Measurements from ENCODE around the gene PREX1. TPM values are rescaled to one million over a fixed set of nuclear protein-coding genes. Genes with fewer than 3 reads are reported as not detected.
A peak's percentile ranks its signal among the peaks of the same experiment; 100 is the strongest.

The PREX1 gene
- total RNA-seq, 2 donors from 2014 or later, result 11.5 to 21.7 TPM

DNA sequence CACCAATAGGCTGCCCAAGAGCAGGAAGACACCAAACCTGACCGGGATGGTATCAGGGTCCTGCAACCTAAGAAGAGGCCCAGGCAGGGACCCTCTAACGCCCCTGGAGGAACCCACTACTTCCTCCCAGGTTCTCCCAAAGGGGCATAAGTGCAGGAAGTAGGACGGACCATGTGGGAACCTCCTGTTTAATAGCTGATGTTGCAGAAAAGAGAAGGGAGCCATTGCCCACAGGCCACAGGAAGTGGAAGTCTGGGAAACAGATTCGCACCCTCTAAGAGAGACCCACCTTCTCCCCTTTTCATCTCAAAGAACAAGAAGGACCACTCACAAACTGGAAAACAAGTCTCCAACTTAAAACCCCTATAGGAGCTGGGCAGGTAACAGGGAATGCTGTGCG is 18.1 kb downstream of the PREX1 start:
- Histone ChIP-seq H3K4me1 (peaks cover 0 to 45% of the 10 kb centered on the region in 2 donors), H3K27me3 (no peaks in the 10 kb centered on the region), H3K36me3 (no peaks in the 10 kb centered on the region), H3K4me3 (no peak overlapping the region), H3K27ac (no peak overlapping the region), H3K9me3 (no peaks in the 10 kb centered on the region)
- TF ChIP-seq, protein P1, sequence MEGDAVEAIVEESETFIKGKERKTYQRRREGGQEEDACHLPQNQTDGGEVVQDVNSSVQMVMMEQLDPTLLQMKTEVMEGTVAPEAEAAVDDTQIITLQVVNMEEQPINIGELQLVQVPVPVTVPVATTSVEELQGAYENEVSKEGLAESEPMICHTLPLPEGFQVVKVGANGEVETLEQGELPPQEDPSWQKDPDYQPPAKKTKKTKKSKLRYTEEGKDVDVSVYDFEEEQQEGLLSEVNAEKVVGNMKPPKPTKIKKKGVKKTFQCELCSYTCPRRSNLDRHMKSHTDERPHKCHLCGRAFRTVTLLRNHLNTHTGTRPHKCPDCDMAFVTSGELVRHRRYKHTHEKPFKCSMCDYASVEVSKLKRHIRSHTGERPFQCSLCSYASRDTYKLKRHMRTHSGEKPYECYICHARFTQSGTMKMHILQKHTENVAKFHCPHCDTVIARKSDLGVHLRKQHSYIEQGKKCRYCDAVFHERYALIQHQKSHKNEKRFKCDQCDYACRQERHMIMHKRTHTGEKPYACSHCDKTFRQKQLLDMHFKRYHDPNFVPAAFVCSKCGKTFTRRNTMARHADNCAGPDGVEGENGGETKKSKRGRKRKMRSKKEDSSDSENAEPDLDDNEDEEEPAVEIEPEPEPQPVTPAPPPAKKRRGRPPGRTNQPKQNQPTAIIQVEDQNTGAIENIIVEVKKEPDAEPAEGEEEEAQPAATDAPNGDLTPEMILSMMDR (IDR thresholded peaks at IDR 0.05), result no peak
- DNase-seq (ENCODE audit: low spot score), result no peak

- Histone ChIP-seq H3K27me3 (no peaks in the 10 kb centered on the region), H3K36me3 (no peaks in the 10 kb centered on the region), H3K9me3 (no peaks in the 10 kb centered on the region), H3K27ac (peak overlapping the region; percentile 72 to 73), H3K4me3 (no peak overlapping the region), H3K4me1 (peaks cover 0 to 40% of the 10 kb centered on the region in 2 donors)
- TF ChIP-seq, protein P1 (IDR thresholded peaks at IDR 0.05), result no peak
- no peak for DNase-seq (ENCODE audit: low spot score)
Measured at GRCh38 chr20:48808382-48809034, 19.3 kb downstream of the PREX1 start.

- no peak for DNase-seq (ENCODE audit: low spot score)
- Histone ChIP-seq H3K36me3 (no peaks in the 10 kb centered on the region), H3K4me3 (peak overlapping the region in 1 of 2 donors; percentile 4), H3K27me3 (no peaks in the 10 kb centered on the region), H3K9me3 (no peaks in the 10 kb centered on the region), H3K4me1 (peaks cover 0 to 33% of the 10 kb centered on the region in 2 donors), H3K27ac (peak overlapping the region; percentile 72 to 73)
- TF ChIP-seq, protein P1 (IDR thresholded peaks at IDR 0.05), result no peak
Measured at GRCh38 chr20:48807586-48808381, 20.0 kb downstream of the PREX1 start.

DNA sequence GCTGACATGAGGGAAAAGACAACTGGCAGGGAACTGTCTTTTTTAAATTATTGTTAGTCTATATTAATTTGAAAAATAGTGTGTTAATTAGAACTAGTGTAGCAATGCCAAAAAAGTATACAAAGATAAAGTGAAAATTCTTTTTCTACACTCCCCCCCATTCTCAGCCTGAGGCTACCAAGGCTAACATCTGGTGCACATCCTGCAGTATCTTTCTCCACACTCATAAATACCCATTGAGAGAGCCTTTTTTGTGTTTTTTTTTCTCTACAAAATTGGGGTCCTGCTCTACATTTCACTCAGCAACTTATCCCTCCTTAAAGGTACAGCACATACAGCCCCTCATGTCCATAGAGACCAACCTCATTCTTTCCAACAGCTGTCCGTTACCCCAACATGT is 20.7 kb downstream of the PREX1 start:
- H3K4me1 ChIP-seq, result peaks cover 0 to 32% of the 10 kb centered on the region in 2 donors
- H3K9me3 ChIP-seq, result no peaks in the 10 kb centered on the region
- no peaks in the 10 kb centered on the region for H3K36me3 ChIP-seq
- TF ChIP-seq, protein P1 (IDR thresholded peaks at IDR 0.05), result no peak
- DNase-seq (ENCODE audit: low spot score), result no peak
- H3K4me3 ChIP-seq, result no peak overlapping the region
- H3K27ac ChIP-seq, result peak overlapping the region; percentile 72 to 73
- H3K27me3 ChIP-seq, result no peaks in the 10 kb centered on the region

DNA sequence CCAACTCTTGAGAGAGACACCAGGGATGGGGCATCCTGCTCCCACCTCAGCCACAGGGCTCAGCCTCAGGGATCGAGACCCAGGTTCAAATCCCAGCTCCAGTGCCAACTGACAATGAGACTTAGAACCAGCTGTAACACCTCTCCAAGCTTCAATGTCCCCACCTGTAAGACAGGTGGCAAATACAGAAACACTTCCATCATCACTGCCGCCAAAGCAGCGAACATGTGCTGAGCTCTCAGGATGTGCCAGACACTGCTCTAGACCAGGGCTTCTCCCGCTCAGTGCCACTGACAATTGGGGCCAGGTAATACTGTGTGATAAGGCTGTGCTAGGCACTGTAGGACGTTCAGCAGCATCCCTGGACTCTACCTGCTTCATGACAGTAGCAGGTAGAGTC is 22.1 kb downstream of the PREX1 start:
- no peaks in the 10 kb centered on the region for H3K9me3 ChIP-seq
- no peak overlapping the region for H3K27ac ChIP-seq
- no peaks in the 10 kb centered on the region for H3K36me3 ChIP-seq
- H3K4me1 ChIP-seq, result peaks cover 0 to 33% of the 10 kb centered on the region in 2 donors
- no peaks in the 10 kb centered on the region for H3K27me3 ChIP-seq
- DNase-seq (ENCODE audit: low spot score), result no peak
- TF ChIP-seq, protein P1 (IDR thresholded peaks at IDR 0.05), result no peak
- H3K4me3 ChIP-seq, result no peak overlapping the region
